ENCODE results near the gene PRSS2. TPM values are rescaled to one million over a fixed set of nuclear protein-coding genes. Genes with fewer than 3 reads are reported as not detected.

The PRSS2 gene
- total RNA-seq, 2 donors from 2014 or later = not detected

DNA sequence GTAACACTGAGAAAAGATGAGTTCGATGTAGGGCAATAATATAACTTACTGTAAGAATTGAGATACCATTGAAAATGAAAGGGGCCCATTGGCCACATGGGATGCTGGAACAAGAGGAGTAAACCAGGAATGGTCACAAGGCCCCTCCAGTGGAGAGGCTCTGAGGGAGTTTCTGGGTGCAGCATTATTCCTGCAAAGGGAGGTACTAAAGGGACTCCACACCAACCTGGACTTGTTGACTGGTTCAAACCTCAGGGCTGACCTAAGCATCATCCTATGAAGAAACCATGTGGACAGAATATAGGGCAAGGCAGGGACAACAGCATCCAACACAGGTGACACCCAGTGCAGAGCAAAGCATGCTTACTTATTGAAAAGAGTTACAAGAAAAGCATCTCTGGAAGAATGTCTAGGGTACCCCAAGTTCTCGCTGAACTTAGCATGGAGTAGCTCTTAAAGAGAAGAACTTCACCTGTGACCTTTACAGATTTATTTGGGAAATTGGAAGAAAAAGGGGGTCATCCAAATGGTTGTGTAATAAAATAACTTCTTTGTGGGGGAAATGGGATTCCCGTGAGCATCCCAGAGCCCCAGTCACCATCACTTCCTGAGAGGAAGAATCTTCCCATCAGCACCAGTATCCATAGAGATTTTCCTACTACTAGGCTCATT is 34.7 kb downstream of the PRSS2 start:
- TF ChIP-seq, protein P1, sequence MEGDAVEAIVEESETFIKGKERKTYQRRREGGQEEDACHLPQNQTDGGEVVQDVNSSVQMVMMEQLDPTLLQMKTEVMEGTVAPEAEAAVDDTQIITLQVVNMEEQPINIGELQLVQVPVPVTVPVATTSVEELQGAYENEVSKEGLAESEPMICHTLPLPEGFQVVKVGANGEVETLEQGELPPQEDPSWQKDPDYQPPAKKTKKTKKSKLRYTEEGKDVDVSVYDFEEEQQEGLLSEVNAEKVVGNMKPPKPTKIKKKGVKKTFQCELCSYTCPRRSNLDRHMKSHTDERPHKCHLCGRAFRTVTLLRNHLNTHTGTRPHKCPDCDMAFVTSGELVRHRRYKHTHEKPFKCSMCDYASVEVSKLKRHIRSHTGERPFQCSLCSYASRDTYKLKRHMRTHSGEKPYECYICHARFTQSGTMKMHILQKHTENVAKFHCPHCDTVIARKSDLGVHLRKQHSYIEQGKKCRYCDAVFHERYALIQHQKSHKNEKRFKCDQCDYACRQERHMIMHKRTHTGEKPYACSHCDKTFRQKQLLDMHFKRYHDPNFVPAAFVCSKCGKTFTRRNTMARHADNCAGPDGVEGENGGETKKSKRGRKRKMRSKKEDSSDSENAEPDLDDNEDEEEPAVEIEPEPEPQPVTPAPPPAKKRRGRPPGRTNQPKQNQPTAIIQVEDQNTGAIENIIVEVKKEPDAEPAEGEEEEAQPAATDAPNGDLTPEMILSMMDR (IDR thresholded peaks at IDR 0.05) = no peak

GRCh38 chr7:142806022-142806356 is 35.2 kb downstream of the PRSS2 start:
- Histone ChIP-seq H3K4me3 (no peak overlapping the region), H3K27me3 (replicated peaks; ENCODE audit: insufficient read depth) (no peaks in the 10 kb centered on the region), H3K36me3 (no peaks in the 10 kb centered on the region), H3K9me3 (no peaks in the 10 kb centered on the region), H3K27ac (no peak overlapping the region), H3K4me1 (replicated peaks) (no peaks in the 10 kb centered on the region)
- TF ChIP-seq, protein P1 (IDR thresholded peaks at IDR 0.05) = no peak
- TF ChIP-seq POLR2A (IDR thresholded peaks at IDR 0.05) = no peak
- TF ChIP-seq POLR2AphosphoS5 (IDR thresholded peaks at IDR 0.05) = no peak
- no peak for DNase-seq (ENCODE audit: low spot score)
- intact Hi-C loops (cut with DNase I) = no loop called here
- WGBS = 59% methylated on average over 2 of the region's 2 CpGs

More for the DNA sequence above, 34.7 kb downstream of the PRSS2 start:
- Histone ChIP-seq H3K27ac (no peak overlapping the region), H3K4me3 (no peak overlapping the region), H3K27me3 (replicated peaks; ENCODE audit: insufficient read depth) (no peaks in the 10 kb centered on the region), H3K9me3 (no peaks in the 10 kb centered on the region), H3K4me1 (replicated peaks) (no peaks in the 10 kb centered on the region), H3K36me3 (no peaks in the 10 kb centered on the region)
- WGBS = 92% methylated on average over 3 of the region's 3 CpGs
- intact Hi-C loops (cut with DNase I) = no loop called here
- no peak for DNase-seq (ENCODE audit: low spot score)

- no peaks in the 10 kb centered on the region for H3K4me1 ChIP-seq (replicated peaks)
- no peaks in the 10 kb centered on the region for H3K9me3 ChIP-seq
- no peaks in the 10 kb centered on the region for H3K27me3 ChIP-seq (replicated peaks; ENCODE audit: insufficient read depth)
- H3K27ac ChIP-seq = no peak overlapping the region
- H3K36me3 ChIP-seq = no peaks in the 10 kb centered on the region
- TF ChIP-seq, protein P1 (IDR thresholded peaks at IDR 0.05) = no peak
- TF ChIP-seq POLR2AphosphoS5 (IDR thresholded peaks at IDR 0.05) = no peak
- TF ChIP-seq POLR2A (IDR thresholded peaks at IDR 0.05) = no peak
- DNase-seq (ENCODE audit: low spot score) = no peak
- no peak overlapping the region for H3K4me3 ChIP-seq
- 96% methylated on average over 1 of the region's 1 CpG for WGBS
- intact Hi-C loops (cut with DNase I) = no loop called here
These were observed 36.2 kb downstream of the PRSS2 start for GRCh38 chr7:142806957-142807356.

GRCh38 chr7:142807855-142808460 is 37.2 kb downstream of the PRSS2 start:
- WGBS = 60% methylated on average over 3 of the region's 3 CpGs
- Histone ChIP-seq H3K9me3 (no peaks in the 10 kb centered on the region), H3K27me3 (replicated peaks; ENCODE audit: insufficient read depth) (no peaks in the 10 kb centered on the region), H3K27ac (no peak overlapping the region), H3K4me3 (no peak overlapping the region), H3K36me3 (no peaks in the 10 kb centered on the region), H3K4me1 (replicated peaks) (no peaks in the 10 kb centered on the region)
- no peak for DNase-seq (ENCODE audit: low spot score)
- intact Hi-C loops (cut with DNase I) = no loop called here
- no peak for TF ChIP-seq POLR2AphosphoS5 (IDR thresholded peaks at IDR 0.05)
- no peak for TF ChIP-seq POLR2A (IDR thresholded peaks at IDR 0.05)
- TF ChIP-seq, protein P1 (IDR thresholded peaks at IDR 0.05) = no peak

- intact Hi-C loops (cut with DNase I) = no loop called here
- H3K4me1 ChIP-seq (replicated peaks) = no peaks in the 10 kb centered on the region
- TF ChIP-seq POLR2A (IDR thresholded peaks at IDR 0.05) (no peak), POLR2AphosphoS5 (IDR thresholded peaks at IDR 0.05) (no peak)
- TF ChIP-seq, protein P1 (IDR thresholded peaks at IDR 0.05) = no peak
- no peaks in the 10 kb centered on the region for H3K9me3 ChIP-seq
- DNase-seq (ENCODE audit: low spot score) = no peak
- no peak overlapping the region for H3K27ac ChIP-seq
- no peaks in the 10 kb centered on the region for H3K36me3 ChIP-seq
- no peak overlapping the region for H3K4me3 ChIP-seq
- no peaks in the 10 kb centered on the region for H3K27me3 ChIP-seq (replicated peaks; ENCODE audit: insufficient read depth)
These were observed 37.7 kb downstream of the PRSS2 start for GRCh38 chr7:142808461-142808801.
